SK-N-SH (cell line): ENCODE measurements around the gene SPAAR. TPM values are rescaled to one million over a fixed set of nuclear protein-coding genes. Genes with fewer than 3 reads are reported as not detected.

Experiments
- CTCF ChIA-PET: fragments of 300-600, 350-600 bp; formaldehyde crosslinking; extraction: SDS; loops from one replicate; lab custom pipeline; 2021; lab: Yijun Ruan, JAX
- POLR2A ChIA-PET: fragments of 350-600 bp; sonication (Branson Sonifier 250); formaldehyde crosslinking; extraction: SDS; loops from one replicate; lab custom pipeline; 2020; ENCODE audit warnings: antibody characterized with exemption, inconsistent platforms; lab: Yijun Ruan, JAX
- DNase-seq: peaks from one replicate; pipeline ENCODE4 v3.0.0; 2012
- H2AFZ ChIP-seq: fragments of 200-600 bp; sonication (generic); 2 replicates; pipeline ENCODE4 v1.8.1; 2016; ENCODE audit warnings: antibody characterized with exemption, mild to moderate bottlenecking, low read depth
- H3F3A ChIP-seq: fragments of 200-600 bp; sonication (generic); replicated peaks from 2 replicates; pipeline ENCODE3; 2016; ENCODE audit warnings: antibody characterized with exemption, mild to moderate bottlenecking; ENCODE audit not compliant: insufficient read depth
- H3K27ac ChIP-seq, 2 experiments: fragments of 200-500 bp in 1 of 2; fragments of 200-600 bp in 1 of 2; sonication (Bioruptor generic) in 1 of 2; sonication (generic), shearing (Covaris generic) in 1 of 2; 2 replicates each; pipeline versions ENCODE4 v1.5.1 to v1.6.1; 2014 to 2016; ENCODE audit warnings: low read depth in 2 of 2, inconsistent platforms in 1 of 2, low read length in 1 of 2, mild to moderate bottlenecking in 1 of 2, mixed read lengths in 1 of 2
- H3K27me3 ChIP-seq: fragments of 200-600 bp; sonication (generic), shearing (Covaris generic); 2 replicates; pipeline ENCODE4 v1.6.1; 2016; ENCODE audit warnings: mixed run types; ENCODE audit not compliant: insufficient read depth
- H3K36me3 ChIP-seq, 2 experiments: fragments of 200-500 bp in 1 of 2; fragments of 200-600 bp in 1 of 2; sonication (Bioruptor generic) in 1 of 2; sonication (generic) in 1 of 2; replicated peaks in 1 of 2; 2 replicates each; pipeline versions ENCODE3 to v1.5.1; 2014 to 2016; ENCODE audit warnings: low read length in 1 of 2, mild to moderate bottlenecking in 1 of 2; ENCODE audit not compliant: insufficient read depth in 2 of 2, control insufficient read depth in 1 of 2
- H3K4me1 ChIP-seq, 2 experiments: fragments of 200-500 bp in 1 of 2; fragments of 200-600 bp in 1 of 2; sonication (Bioruptor generic) in 1 of 2; sonication (generic), shearing (Covaris generic) in 1 of 2; 2 replicates each; pipeline versions ENCODE4 v1.5.1 to v1.6.1; 2014 to 2016; ENCODE audit warnings: low read depth in 1 of 2, low read length in 1 of 2, mixed run types in 1 of 2; ENCODE audit not compliant: insufficient read depth in 2 of 2, control insufficient read depth in 1 of 2
- H3K4me2 ChIP-seq: fragments of 200-600 bp; sonication (generic), shearing (Covaris generic); 2 replicates; pipeline ENCODE4 v1.6.1; 2017; ENCODE audit warnings: mixed run types
- H3K4me3 ChIP-seq, 2 experiments: fragments of 200-500 bp in 1 of 2; fragments of 200-600 bp in 1 of 2; sonication (Bioruptor generic) in 1 of 2; sonication (generic), shearing (Covaris generic) in 1 of 2; 2 replicates each; pipeline versions ENCODE4 v1.5.1 to v1.8.1; 2014 to 2016; ENCODE audit warnings: low read depth in 2 of 2, inconsistent platforms in 1 of 2, low read length in 1 of 2, mild to moderate bottlenecking in 1 of 2, mixed read lengths in 1 of 2, moderate library complexity in 1 of 2
- H3K79me2 ChIP-seq: fragments of 200-600 bp; sonication (generic); 2 replicates; pipeline ENCODE4 v1.8.1; 2017; ENCODE audit warnings: mild to moderate bottlenecking; ENCODE audit not compliant: insufficient read depth
- H3K9ac ChIP-seq: fragments of 200-600 bp; sonication (generic); 2 replicates; pipeline ENCODE4 v1.6.1; 2017; ENCODE audit warnings: mixed run types
- H3K9me2 ChIP-seq: fragments of 200-600 bp; sonication (generic); 2 replicates; pipeline ENCODE4 v1.6.1; 2017; ENCODE audit warnings: mixed run types
- H3K9me3 ChIP-seq: fragments of 200-600 bp; sonication (generic); 2 replicates; pipeline ENCODE4 v1.6.1; 2017; ENCODE audit warnings: mixed run types, mild to moderate bottlenecking, moderate library complexity
- H4K20me1 ChIP-seq: fragments of 200-600 bp; sonication (generic); 2 replicates; pipeline ENCODE4 v1.6.1; 2017; ENCODE audit warnings: mild to moderate bottlenecking, mixed run types; ENCODE audit not compliant: insufficient read depth
- CHD2 ChIP-seq: fragments of 150-350 bp; IDR thresholded peaks from 2 replicates; pipeline ENCODE4 v1.6.1; 2018; ENCODE audit warnings: low read length; ENCODE audit not compliant: partially characterized antibody
- EP300 ChIP-seq, 2 experiments: IDR thresholded peaks; 2 replicates each; pipeline versions ENCODE4 v1.4.0 to v1.6.1; 2012; ENCODE audit warnings: borderline replicate concordance in 1 of 2, low read depth in 1 of 2, low read length in 1 of 2
- FOXJ3 ChIP-seq: sonication (generic); formaldehyde crosslinking; IDR thresholded peaks from 2 replicates; pipeline ENCODE4 v1.5.1; 2020; ENCODE audit warnings: mild to moderate bottlenecking, missing genetic modification reagents
- GATA2 ChIP-seq: sonication (generic); formaldehyde crosslinking; IDR thresholded peaks from 2 replicates; pipeline ENCODE4 v1.5.0; 2020; ENCODE audit warnings: mild to moderate bottlenecking, missing genetic modification reagents
- NFIC ChIP-seq: IDR thresholded peaks from 2 replicates; pipeline ENCODE4 v1.4.0; 2012; ENCODE audit warnings: borderline replicate concordance
- POLR2AphosphoS5 ChIP-seq: IDR thresholded peaks from 2 replicates; pipeline ENCODE4 v1.6.1; 2012; ENCODE audit warnings: low read depth, low read length
- SIN3A ChIP-seq: IDR thresholded peaks from 2 replicates; pipeline ENCODE4 v1.6.1; 2012; ENCODE audit warnings: low read depth, mild to moderate bottlenecking, low read length, moderate library complexity, borderline replicate concordance
- TCF12 ChIP-seq: IDR thresholded peaks from 2 replicates; pipeline ENCODE4 v1.4.0; 2012
- WGBS: methylation state at CpG from one replicate; pipeline ENCODE4 v1.1.6; 2017; ENCODE audit warnings: low lambda C conversion rate; 5-methylcytosine and 5-hydroxymethylcytosine counted together
- polyA plus RNA-seq, 3 experiments: library from polyadenylated mRNA; depleted of rRNA; stranded (reverse); fragments of >200 nt; gene quantifications; 2 replicates each; pipeline ENCODE4 v1.2.3, GENCODE V29; 2012
- TF ChIP-seq, protein P1 (sequence below): fragments of 200-600 bp; sonication (generic); IDR thresholded peaks from 2 replicates; pipeline ENCODE4 v1.6.1; 2017; ENCODE audit warnings: antibody characterized with exemption, mild to moderate bottlenecking, moderate library complexity
- TF ChIP-seq, protein P2 (sequence below): IDR thresholded peaks from 2 replicates; pipeline ENCODE4 v1.6.1; 2012; ENCODE audit warnings: mild to moderate bottlenecking, low read depth, low read length, moderate library complexity
- TF ChIP-seq, protein P3 (sequence below): IDR thresholded peaks from 2 replicates; pipeline ENCODE4 v1.4.0; 2012; ENCODE audit warnings: low read depth, borderline replicate concordance

The SPAAR gene
- polyA plus RNA-seq, 1 of the 3 experiments (the other 2 are of a cell fraction): 0.13 TPM

GRCh38 chr9:35869621-35870216 lies 39.6 kb upstream of the SPAAR start:
- H3F3A ChIP-seq: no peaks in the 10 kb centered on the region
- ChIA-PET CTCF (interaction anchor here (1.2 kb wide), 2 partner anchors 9 to 43 kb away, joined by 3 to 5 read pairs; no protein-coding TSS in a partner anchor), POLR2A (no interaction called here)
- DNase-seq: no peak
- TF ChIP-seq, protein P1, sequence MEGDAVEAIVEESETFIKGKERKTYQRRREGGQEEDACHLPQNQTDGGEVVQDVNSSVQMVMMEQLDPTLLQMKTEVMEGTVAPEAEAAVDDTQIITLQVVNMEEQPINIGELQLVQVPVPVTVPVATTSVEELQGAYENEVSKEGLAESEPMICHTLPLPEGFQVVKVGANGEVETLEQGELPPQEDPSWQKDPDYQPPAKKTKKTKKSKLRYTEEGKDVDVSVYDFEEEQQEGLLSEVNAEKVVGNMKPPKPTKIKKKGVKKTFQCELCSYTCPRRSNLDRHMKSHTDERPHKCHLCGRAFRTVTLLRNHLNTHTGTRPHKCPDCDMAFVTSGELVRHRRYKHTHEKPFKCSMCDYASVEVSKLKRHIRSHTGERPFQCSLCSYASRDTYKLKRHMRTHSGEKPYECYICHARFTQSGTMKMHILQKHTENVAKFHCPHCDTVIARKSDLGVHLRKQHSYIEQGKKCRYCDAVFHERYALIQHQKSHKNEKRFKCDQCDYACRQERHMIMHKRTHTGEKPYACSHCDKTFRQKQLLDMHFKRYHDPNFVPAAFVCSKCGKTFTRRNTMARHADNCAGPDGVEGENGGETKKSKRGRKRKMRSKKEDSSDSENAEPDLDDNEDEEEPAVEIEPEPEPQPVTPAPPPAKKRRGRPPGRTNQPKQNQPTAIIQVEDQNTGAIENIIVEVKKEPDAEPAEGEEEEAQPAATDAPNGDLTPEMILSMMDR: no peak
- TF ChIP-seq FOXJ3 (no peak), NFIC (no peak), EP300 (IDR thresholded peaks at IDR 0.05; ENCODE audit: borderline replicate concordance in 1 of 2, low read depth in 1 of 2, low read length in 1 of 2) (no peak), CHD2 (no peak), SIN3A (no peak), GATA2 (CRISPR knock-in tag) (no peak), POLR2AphosphoS5 (no peak), TCF12 (no peak)
- TF ChIP-seq, protein P2, sequence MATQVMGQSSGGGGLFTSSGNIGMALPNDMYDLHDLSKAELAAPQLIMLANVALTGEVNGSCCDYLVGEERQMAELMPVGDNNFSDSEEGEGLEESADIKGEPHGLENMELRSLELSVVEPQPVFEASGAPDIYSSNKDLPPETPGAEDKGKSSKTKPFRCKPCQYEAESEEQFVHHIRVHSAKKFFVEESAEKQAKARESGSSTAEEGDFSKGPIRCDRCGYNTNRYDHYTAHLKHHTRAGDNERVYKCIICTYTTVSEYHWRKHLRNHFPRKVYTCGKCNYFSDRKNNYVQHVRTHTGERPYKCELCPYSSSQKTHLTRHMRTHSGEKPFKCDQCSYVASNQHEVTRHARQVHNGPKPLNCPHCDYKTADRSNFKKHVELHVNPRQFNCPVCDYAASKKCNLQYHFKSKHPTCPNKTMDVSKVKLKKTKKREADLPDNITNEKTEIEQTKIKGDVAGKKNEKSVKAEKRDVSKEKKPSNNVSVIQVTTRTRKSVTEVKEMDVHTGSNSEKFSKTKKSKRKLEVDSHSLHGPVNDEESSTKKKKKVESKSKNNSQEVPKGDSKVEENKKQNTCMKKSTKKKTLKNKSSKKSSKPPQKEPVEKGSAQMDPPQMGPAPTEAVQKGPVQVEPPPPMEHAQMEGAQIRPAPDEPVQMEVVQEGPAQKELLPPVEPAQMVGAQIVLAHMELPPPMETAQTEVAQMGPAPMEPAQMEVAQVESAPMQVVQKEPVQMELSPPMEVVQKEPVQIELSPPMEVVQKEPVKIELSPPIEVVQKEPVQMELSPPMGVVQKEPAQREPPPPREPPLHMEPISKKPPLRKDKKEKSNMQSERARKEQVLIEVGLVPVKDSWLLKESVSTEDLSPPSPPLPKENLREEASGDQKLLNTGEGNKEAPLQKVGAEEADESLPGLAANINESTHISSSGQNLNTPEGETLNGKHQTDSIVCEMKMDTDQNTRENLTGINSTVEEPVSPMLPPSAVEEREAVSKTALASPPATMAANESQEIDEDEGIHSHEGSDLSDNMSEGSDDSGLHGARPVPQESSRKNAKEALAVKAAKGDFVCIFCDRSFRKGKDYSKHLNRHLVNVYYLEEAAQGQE: no peak
- TF ChIP-seq, protein P3, sequence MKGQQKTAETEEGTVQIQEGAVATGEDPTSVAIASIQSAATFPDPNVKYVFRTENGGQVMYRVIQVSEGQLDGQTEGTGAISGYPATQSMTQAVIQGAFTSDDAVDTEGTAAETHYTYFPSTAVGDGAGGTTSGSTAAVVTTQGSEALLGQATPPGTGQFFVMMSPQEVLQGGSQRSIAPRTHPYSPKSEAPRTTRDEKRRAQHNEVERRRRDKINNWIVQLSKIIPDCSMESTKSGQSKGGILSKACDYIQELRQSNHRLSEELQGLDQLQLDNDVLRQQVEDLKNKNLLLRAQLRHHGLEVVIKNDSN: no peak
- H3K27ac ChIP-seq: no peak overlapping the region
- no peak overlapping the region for H2AFZ ChIP-seq
- H3K79me2 ChIP-seq: no peaks in the 10 kb centered on the region
- no peaks in the 10 kb centered on the region for H3K9me3 ChIP-seq
- 67% methylated on average over 10 of the region's 19 CpGs for WGBS
- no peaks in the 10 kb centered on the region for H3K36me3 ChIP-seq
- no peaks in the 10 kb centered on the region; a peak in 1 of 4 replicates for H3K4me1 ChIP-seq
- H3K4me3 ChIP-seq: no peak overlapping the region
- no peaks in the 10 kb centered on the region for H3K27me3 ChIP-seq
- no peak overlapping the region for H3K9ac ChIP-seq
- H3K4me2 ChIP-seq: no peak overlapping the region
- H4K20me1 ChIP-seq: no peaks in the 10 kb centered on the region
- no peaks in the 10 kb centered on the region for H3K9me2 ChIP-seq
